Tibial artery (tissue), 4 donors: ENCODE data around the gene MISP.

Source experiments
- DNase-seq, 2 donors: peaks; one replicate each; pipeline ENCODE4 v3.0.0-alpha.2; 2019
- H3K27ac ChIP-seq, 2 donors: fragments of 200-600 bp; sonication (generic) in 1 of 2; 1 replicate in 1 of 2; 2 replicates in 1 of 2; pipeline ENCODE4 v1.5.1; 2018 to 2019; ENCODE audit warnings: mild to moderate bottlenecking in 1 of 2
- H3K27me3 ChIP-seq, 2 donors: fragments of 200-600 bp; sonication (generic) in 1 of 2; one replicate each; pipeline versions ENCODE4 v1.5.1 to v1.6.0; 2016 to 2019
- H3K36me3 ChIP-seq, 3 donors: fragments of 200-600 bp; sonication (generic) in 2 of 3; one replicate each; pipeline ENCODE4 v1.5.1; 2016 to 2019; ENCODE audit warnings: mild to moderate bottlenecking in 2 of 3
- H3K4me1 ChIP-seq, 4 donors: fragments of 200-600 bp; sonication (generic) in 2 of 4; 1 replicate in 3 of 4; 2 replicates in 1 of 4; pipeline ENCODE4 v1.5.1; 2016 to 2019
- H3K4me3 ChIP-seq, 2 donors: fragments of 200-600 bp; sonication (generic) in 1 of 2; 1 replicate in 1 of 2; 2 replicates in 1 of 2; pipeline ENCODE4 v1.5.1; 2018 to 2019; ENCODE audit warnings: mild to moderate bottlenecking in 2 of 2
- H3K9me3 ChIP-seq, 3 donors: fragments of 200-600 bp; sonication (generic) in 1 of 3; one replicate each; pipeline ENCODE4 v1.5.1; 2016 to 2019
- CTCF ChIP-seq, 2 experiments: fragments of 200-600 bp in 1 of 2; fragments of 450-650 bp in 1 of 2; IDR thresholded peaks; one replicate each; pipeline ENCODE4 v1.5.1; 2017 to 2019; ENCODE audit warnings: antibody characterized with exemption in 2 of 2, mild to moderate bottlenecking in 1 of 2, moderate library complexity in 1 of 2
- intact Hi-C: fragments of 100-400 bp; cut with DNase I; formaldehyde crosslinking; loops from one replicate; pipeline ENCODE4 v1.15.0; 2023; ENCODE audit warnings: low total_unique reads

The MISP gene

GRCh38 chr19:802498-803098, 51.7 kb downstream of the MISP start:
- Histone ChIP-seq H3K27me3 (no peaks in the 10 kb centered on the region), H3K36me3 (peaks cover 47 to 62% (median 57%) of the 10 kb centered on the region in 3 donors), H3K27ac (peak overlapping the region; percentile 43 to 91), H3K9me3 (no peaks in the 10 kb centered on the region), H3K4me1 (peaks cover 13 to 62% (median 49%) of the 10 kb centered on the region in 4 donors), H3K4me3 (peak overlapping the region in 1 of 2 donors; percentile 25)
- intact Hi-C loops = no loop called here
- DNase-seq = no peak
- TF ChIP-seq CTCF (IDR thresholded peaks at IDR 0.05) = no peak

GRCh38 chr19:803099-803561, 52.2 kb downstream of the MISP start:
- peaks cover 13 to 62% (median 48%) of the 10 kb centered on the region in 4 donors for H3K4me1 ChIP-seq
- intact Hi-C loops = no loop called here
- no peak for TF ChIP-seq CTCF (IDR thresholded peaks at IDR 0.05)
- peaks cover 53 to 67% (median 62%) of the 10 kb centered on the region in 3 donors for H3K36me3 ChIP-seq
- no peak for DNase-seq
- H3K9me3 ChIP-seq = no peaks in the 10 kb centered on the region
- H3K4me3 ChIP-seq = no peak overlapping the region
- peak overlapping the region in 1 of 2 donors; percentile 91 for H3K27ac ChIP-seq
- H3K27me3 ChIP-seq = no peaks in the 10 kb centered on the region

GRCh38 chr19:803686-804418, 52.9 kb downstream of the MISP start:
- Histone ChIP-seq H3K4me1 (peaks cover 13 to 55% (median 42%) of the 10 kb centered on the region in 4 donors), H3K9me3 (no peaks in the 10 kb centered on the region), H3K27me3 (no peaks in the 10 kb centered on the region), H3K36me3 (peaks cover 59 to 75% (median 70%) of the 10 kb centered on the region in 3 donors), H3K4me3 (no peak overlapping the region), H3K27ac (no peak overlapping the region)
- intact Hi-C loops = no loop called here
- no peak for TF ChIP-seq CTCF (IDR thresholded peaks at IDR 0.05)
- DNase-seq = no peak

GRCh38 chr19:804419-805165, 53.7 kb downstream of the MISP start:
- Histone ChIP-seq H3K36me3 (peaks cover 64 to 77% (median 75%) of the 10 kb centered on the region in 3 donors), H3K4me3 (no peak overlapping the region), H3K4me1 (peaks cover 13 to 48% (median 35%) of the 10 kb centered on the region in 4 donors), H3K27ac (no peak overlapping the region), H3K9me3 (no peaks in the 10 kb centered on the region), H3K27me3 (no peaks in the 10 kb centered on the region)
- DNase-seq = no peak
- intact Hi-C loops = no loop called here
- no peak for TF ChIP-seq CTCF (IDR thresholded peaks at IDR 0.05)

- peaks cover 64 to 78% (median 77%) of the 10 kb centered on the region in 3 donors for H3K36me3 ChIP-seq
- H3K4me3 ChIP-seq = no peak overlapping the region
- peak in 1 of 2 experiments; percentile 19 for TF ChIP-seq CTCF (IDR thresholded peaks at IDR 0.05)
- no peak overlapping the region for H3K27ac ChIP-seq
- intact Hi-C loops = no loop called here
- no peak for DNase-seq
- H3K4me1 ChIP-seq = peaks cover 12 to 42% (median 29%) of the 10 kb centered on the region in 4 donors
- H3K9me3 ChIP-seq = no peaks in the 10 kb centered on the region
- no peaks in the 10 kb centered on the region for H3K27me3 ChIP-seq
Observed at GRCh38 chr19:805166-805551, 54.2 kb downstream of the MISP start.
